Tongue (tissue), 2 donors: Measurements from ENCODE around the gene FBXO42. TPM values are rescaled to one million over a fixed set of nuclear protein-coding genes. Genes with fewer than 3 reads are reported as not detected.
A peak's percentile ranks its signal among the peaks of the same experiment; 100 is the strongest.
"Not testable (repeated sequence)": the region's sequence is repeated elsewhere in the genome, so short reads cannot be mapped to it uniquely, and the experiment has no call there.

Experiments
- DNase-seq: peaks from one replicate; pipeline ENCODE4 v3.0.0-alpha.2; 2015
- total RNA-seq: library from RNA; depleted of rRNA; stranded (reverse); fragments of >200 nt; gene quantifications from one replicate; pipeline ENCODE4 v1.2.3, GENCODE V29; 2014

Gene FBXO42
- total RNA-seq, 1 donor from 2014 or later, result 19.9 TPM

DNA sequence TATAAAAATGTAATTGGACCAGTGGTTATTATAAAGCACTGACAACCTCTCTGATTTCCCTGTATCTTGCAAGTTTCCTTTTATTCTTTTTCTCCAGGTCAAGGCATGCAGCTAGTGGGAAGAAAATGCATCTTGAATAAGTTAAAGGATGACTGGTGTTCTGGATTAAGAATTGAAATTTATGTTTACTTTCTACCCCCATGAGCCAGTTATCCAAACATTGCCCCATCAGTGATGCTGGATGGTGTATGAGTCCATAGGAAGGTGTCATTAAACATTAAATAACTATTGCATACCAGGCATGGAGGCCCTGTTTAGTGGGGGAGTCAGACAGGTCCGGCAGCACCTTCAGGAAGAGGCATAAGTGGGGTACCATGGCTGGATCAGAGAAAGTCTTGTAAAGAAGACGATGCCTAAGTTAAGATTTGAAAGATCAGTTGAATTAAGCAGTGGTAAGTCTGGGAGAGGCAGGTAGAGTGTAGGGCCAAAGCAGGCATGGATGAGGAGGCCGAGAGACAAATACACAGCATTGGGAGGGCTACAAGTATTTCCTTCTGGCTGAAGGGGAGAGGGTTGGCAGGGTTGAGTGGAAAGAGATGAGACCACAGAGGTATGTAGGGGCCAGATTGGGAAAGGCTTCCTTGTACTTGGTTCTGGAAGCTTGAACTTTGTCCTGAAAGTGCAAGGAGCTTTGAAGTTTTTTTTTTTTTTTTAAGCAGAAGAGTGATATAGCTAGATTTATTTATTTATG is 20.4 kb upstream of the FBXO42 start:
- DNase-seq, result no peak

DNA sequence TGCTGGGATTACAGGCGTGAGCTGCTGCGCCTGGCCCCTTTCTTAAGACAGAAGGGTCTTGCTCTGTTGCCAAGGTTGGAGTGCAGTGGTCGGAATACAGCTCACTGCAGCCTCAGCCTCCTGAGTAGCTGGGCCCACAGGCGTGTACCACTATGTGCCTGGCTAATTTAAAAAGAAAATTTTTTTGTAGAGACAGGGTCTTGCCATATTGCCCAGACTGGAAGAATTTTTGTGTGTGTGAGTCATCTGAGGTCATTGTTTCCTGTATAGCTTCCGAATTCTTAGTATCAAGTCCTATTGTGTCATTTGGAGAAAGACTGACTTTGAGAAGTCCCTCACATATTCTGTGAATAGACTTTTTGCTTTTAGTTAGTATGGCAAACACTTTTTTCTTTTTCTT is 19.4 kb upstream of the FBXO42 start:
- DNase-seq, result no peak

DNA sequence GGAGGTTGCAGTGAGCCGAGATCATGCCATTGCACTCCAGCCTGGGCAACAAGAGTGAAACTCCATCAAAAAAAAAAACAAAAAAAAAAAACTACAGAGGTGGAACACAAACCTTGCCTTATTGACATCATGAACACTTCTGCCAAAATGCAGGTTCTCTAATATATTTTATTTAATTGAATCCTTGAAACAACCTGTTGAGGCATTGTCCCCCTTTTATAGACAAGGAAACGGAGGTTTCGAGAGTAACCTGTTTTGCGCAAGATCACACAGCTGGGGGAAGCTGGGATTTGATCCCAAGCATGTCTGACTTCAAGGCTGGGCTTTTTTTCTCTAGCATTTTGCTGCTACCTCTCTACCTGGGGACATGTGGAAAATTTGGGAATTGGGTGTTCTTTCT is 17.5 kb upstream of the FBXO42 start:
- no peak for DNase-seq

DNA sequence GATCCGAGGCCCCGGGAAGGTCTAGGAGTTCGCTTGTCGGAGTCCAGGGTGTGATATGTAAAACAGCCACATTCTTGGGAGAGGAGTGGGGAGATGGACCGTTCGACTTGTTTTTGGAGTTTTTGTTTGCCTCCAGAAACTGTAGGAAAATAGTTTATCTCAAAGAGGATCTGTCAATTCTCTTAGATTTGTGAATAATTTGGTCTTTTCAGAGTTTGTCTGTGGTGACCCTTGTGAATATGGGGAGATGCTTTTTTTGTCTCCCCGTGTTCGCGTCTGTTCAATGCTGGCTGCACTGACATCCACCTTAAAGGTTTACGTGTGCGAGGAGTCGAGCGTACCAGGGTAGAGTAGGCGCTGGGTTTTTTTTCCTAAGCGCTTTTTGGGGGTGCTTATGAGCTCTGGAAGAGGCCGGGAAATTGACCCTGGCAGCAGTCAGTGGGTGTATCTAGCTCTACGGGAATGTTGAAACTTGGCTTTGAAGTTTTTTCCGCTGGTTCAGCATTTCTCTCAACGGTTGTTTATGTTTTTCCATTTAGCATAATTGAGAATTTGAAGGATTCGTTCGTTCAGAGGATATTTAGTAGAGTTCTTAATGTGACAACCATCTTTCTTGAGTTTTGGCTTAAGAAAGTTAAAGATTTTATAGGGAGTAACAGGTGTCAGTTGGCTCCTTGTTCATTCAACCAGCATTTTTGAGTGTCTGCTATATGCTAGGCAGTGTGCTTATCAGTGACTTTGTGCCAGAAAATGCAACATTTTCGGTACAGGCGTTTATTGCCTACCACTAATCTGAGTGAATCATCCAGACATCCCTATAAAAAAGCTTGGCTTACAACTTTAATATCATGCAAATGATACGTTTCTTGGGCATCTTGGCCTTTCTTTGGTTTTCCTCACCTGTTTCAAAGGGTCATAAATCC is 15.9 kb upstream of the FBXO42 start:
- peak; percentile 30 for DNase-seq

DNA sequence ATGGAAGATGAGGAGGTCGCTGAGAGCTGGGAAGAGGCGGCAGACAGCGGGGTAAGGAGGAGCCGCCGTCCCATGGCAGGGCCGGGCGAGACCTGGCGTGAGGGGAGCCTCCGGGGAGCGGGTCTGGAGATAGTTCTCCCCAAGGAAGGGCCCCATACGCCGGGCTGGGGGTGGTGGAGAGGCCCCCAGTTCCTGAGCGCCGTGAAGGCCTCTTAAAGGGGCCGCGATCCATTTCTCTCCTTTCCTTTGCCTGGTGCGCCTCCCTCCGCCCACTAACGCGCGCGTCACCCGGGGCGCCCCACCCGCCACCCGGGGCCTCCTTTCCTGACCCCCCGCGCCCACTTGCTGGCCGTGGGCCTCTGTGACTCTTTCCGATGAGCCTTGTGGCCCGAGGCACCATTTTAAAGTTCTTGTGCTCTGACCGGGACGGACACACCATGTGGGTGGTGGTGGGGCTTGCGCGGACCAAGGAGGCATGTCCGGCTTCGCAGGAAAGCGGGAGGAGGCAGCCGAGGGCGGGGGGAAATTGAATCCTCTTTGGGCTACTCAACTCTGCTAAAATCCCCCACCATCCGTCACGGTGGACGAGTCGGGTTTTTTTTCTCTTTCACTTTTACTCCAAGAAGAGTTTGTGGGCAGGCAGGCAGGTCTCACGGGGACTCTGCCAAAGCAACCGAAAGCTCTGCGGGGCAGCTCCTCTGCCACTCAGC is 15.1 kb upstream of the FBXO42 start:
- DNase-seq, result peak; percentile 94

DNA sequence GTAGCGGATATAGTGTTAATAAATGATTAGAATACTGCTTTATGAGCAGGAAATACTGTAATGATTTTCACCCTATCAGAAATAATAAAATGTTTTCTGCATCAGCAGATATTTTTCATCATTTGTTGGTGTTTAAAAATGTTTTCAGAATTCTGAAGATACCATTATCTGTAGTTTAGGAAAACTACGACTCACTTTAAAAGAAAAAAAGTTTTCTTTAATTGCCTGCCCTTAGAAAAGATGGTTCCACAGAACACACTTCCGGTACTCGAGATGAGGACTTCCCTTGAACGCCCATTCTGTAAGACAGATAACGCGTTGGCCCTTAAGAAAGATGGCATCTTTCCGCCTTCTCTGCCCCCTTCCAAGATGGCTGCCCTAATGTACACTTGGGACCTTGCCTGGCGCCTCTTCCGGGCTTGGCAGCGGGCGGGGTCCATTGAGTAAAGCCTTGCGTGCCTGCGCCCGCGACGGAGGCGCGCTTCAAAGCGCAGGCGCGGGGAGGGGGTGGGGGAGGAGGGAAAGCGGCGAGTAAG is 14.5 kb upstream of the FBXO42 start, which contains the start of gene SZRD1:
TSS of gene SZRD1 (plus strand) at position 521 of the 536 bp plus-strand sequence. CDS start 16 bp downstream, outside the sequence.
- DNase-seq, result peak; percentile 100

DNA sequence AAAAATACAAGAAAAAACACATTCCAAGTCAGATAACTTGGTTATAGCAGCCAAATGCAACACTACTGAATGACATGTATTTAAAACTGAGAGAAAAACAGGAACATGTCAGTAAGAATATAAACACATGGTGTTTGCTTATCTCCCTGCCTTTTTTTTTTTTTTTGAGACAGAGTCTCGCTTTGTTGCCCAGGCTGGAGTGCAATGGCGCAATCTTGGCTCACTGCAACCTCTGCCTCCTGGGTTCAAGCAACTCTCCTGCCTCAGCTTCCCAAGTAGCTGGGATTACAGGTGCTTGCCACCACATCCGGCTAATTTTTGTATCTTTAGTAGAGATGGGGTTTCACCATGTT is 12.8 kb upstream of the FBXO42 start:
- not testable (repeated sequence) for DNase-seq

DNA sequence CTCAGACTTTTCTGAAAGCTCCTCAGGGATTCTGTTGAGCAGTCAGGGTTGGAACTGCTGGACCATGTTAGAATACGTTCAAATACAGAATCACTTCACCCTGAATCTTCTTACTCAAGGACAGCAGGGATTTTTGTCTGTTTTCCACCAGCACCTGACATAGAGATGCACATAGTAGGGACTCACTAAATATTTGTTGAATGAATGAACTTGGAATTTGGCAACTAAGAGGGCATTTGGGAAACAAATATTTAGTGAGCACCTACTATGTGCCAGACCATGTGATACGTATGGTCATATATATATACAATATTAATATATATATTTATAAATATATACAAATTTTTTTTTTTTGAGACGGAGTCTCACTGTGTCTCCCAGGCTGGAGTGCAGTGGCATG is 4.6 kb upstream of the FBXO42 start:
- DNase-seq, result no peak

DNA sequence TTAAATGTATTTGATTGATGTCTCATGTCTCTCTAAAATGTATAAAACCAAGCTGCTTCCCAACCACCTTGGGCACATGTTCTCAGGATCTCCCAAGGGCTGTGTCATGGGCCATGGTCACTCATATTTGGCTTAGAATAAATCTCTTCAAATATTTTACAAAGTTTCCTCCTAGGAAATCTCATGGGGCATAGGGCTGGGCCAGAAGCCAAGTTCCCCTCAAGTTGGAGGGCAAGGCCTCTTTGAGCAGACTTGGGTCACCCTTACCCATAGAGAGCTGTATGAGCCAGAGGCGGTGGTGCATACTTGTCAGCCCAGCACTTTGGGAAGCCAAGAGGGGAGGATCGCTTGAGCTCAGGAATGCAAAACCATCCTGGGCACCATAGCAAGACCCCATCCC is 2.3 kb upstream of the FBXO42 start:
- DNase-seq, result no peak

DNA sequence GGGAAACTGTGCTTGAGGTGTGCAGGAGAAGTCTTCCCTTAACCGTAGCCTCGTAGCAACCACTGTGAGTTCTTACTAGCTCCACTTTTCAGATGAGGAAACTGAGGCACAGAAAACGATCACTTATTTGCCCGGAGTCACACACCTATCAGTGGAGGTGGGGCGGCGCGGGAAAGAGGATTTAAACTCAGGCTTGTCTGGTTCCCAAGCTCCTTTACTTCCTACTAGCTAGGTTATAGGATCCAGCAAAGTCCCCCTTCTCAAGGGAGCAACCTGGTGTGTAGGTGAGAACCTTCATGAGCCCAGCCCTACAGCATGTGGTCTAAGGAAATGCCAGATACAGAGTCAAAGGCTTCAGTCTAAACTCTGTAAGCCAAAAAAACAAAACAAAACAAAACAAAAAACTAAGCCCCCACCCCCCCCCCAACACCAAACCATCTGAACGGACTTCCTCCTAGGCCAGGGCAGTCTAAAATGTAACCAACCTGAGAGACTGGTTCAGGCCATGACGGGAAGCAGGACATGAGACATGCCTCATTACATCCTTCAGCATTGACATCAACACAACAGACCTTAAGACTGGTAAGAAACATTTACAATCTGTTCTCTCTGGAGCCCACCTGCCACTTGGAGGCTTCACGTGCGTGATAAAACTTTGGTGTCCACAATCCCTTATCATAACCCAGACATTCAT is 709 bp upstream of the FBXO42 start:
- no peak for DNase-seq

DNA sequence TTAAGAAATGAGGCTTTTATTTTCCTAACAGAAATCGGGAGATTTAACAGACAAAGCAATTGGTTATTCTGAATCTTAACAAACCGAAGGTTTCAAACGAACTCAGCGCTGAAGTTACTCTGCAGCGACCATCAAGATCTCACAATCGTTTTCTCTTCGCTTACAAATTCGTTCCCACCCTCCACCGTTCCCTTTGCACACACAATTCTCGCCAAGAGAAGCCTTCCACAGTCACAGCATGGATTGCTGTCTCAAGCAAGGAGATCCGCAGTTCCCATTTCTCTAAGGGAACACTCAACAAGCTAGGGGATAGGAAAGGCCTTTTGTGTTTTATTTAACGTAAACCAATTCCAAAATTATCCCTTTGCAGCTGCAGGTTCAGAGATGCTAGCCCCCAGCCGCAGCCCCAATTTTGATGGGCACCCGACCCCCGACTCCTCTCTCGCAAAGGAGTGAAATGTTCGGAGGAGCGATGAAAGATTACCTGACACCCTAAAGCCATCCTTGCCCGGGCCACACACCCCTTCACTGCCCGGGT is 755 bp downstream of the FBXO42 start:
- peak; percentile 64 for DNase-seq

DNA sequence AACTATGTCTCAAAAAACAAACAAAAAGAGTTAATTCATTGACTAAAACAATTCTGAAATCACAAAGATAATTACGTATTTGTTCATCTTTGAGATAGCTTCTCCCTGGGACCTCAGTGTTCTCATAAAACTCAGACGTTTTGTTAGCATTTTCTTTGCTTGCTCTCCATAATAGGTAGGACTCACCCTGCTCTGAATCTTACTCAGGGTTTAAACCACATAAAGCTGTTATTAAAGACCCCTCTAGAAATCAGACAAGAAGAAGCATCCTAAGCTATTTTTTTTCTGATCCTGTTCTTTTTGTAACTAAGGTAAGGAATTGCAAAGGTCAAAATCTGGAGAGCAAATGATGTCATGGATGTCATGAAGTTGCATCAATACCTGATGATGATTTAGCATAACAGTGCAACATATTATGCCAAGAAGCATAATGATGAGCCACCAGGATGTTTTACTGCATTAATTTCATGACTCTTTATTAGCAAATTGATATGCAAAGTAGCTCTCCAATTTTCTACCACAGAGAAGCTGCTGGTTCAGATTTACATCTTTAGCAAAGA is 2.4 kb downstream of the FBXO42 start:
- DNase-seq, result no peak

DNA sequence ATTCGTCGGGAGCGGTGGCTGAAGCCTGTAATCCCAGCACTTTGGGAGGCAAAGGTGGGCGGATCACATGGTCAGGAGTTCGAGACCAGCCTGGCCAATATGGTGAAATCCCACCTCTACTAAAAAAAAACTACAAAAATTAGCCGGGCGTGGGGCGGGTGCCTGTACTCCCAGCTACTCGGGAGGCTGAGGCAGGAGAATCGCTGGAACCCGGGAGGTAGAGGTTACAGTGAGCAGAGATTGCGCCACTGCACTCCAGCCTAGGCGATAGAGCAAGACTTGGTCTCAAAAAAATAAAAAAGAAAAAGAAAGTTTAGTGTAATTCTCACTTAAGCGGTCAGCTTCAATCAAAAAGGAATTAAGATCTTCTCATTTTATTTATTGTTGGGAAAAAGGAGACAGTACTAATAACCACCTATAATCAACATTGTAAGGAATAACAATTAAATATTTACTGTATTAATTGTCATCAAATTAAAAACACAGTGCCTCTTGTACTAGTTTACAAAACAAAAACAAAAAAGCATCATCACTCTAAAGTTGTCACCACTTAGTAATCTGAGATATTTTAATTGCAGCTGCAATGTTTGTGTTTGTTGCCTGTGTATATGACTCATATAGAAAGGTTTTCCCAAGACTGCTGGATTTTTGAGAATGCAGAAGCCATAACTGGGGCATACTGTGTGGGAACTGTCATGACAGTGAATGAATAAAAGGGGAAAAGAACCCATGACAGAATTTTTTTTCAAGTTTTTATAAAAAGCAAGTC is 3.7 kb downstream of the FBXO42 start:
- no peak for DNase-seq

DNA sequence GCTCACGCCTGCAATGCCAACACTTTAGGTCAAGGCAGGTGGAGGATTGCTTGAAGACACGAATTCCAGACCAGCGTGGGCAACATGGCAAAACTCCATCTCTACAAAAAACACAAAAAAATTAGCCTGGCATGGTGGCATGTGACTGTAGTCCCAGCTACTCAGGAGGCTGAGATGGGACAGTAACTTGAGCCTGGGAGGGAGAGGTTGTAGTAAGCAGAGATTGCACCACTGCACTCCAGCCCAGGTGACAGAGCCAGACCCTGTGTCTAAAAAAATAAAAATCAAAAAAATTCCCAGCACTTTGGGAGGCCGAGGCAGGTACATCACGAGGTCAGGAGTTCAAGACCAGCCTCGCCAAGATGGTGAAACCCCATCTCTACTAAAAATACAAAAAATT is 9.0 kb downstream of the FBXO42 start:
- DNase-seq, result not testable (repeated sequence)

DNA sequence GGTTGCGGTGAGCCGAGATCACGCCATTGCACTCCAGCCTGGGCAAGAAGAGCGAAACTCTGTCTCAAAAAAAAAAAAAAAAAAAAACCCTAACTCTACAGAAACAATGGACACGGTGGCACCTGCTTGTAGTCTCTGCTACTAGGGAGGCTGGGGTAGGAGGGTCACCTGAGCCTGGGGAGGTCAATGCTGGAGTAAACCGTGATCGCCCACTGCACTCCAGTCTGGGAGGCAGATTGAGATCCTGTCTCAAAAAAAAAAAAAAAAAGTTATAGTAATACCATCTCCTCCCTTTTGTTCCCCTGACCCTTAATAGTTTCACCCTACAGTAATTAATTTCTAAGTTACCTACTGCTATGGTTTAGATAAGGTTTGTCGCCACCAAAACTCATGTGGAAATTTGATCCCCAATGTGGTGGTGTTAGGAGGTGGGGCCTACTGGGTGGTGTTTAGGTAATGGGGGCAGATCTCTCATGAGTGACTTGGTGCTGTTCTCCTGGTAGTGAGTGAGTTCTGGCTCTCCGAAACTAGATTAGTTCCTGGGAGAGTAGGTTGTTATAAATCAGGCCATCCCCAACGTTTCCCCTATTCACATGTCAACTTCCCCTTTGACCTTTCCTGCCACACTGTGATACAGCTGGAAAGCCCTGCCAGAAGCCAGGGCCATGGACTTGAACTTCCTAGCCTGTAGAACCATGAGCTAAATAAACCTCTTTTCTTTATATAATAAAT is 9.8 kb downstream of the FBXO42 start:
- no peak for DNase-seq

DNA sequence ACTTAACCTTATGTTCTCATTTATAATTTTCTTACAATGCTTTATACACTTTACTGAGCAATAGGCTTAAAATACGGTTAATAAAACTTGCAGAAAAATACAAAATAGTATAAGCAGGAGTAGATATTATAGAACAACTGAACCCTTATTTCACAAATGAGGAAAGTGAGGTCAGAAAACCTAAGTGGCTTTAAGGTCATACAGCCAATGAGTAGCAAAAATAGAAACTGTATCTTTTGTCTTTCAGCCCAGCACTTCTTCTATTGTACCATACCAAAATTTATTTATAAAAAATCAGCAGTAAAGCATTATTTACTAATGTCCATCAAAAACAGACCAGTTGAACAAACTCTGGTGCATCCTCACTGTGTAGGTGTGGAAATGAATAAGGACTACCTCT is 11.6 kb downstream of the FBXO42 start:
- DNase-seq, result no peak

DNA sequence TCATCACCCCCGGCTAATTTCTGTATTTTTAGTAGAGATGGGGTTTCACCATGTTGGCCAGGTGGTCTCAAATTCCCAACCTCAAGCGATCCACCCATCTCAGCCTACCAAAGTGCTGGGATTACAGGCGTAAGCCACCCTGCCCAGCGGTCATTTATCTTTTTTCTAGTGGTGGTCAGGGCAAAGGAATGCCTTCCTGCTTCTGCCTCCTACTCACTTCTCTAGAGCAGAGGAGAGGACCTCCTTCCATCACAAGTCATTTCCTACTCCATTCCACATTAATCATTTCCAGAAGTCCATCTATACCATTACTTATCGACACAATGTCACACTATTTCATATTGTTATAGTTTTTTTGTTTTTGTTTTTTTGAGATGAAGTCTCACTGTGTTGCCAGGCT is 13.3 kb downstream of the FBXO42 start:
- DNase-seq, result no peak

DNA sequence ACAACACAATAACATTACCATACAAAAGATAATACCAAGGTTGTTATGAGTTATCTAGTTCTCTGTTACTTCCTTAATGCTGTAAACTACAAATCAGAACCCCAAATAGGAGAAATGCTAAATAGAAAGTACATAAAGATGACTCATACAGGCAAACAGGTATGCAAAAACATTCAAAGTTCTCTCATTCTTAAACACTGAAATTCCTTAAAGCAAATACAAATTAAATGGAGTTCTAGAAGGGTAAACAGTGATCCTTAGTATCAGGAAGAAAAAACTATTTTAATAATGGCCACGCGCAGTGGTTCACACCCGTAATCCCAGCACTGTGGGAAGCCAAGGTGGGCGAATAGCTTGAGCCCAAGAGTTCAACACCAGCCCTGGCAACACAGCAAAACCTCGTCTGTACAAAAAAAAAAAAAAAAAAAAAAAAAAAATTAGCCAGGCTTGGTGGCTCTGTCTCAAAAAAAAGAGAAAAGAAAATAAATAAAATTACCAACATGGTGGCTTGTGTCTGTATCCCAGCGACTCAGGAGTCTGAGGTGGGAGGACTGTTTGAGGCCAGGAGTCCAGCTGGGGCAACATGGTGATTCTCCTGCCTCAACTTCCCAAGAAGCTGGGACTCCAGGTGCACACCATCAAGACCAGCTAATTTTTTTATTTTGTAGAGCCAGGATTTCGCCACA is 17.5 kb downstream of the FBXO42 start:
- no peak for DNase-seq

DNA sequence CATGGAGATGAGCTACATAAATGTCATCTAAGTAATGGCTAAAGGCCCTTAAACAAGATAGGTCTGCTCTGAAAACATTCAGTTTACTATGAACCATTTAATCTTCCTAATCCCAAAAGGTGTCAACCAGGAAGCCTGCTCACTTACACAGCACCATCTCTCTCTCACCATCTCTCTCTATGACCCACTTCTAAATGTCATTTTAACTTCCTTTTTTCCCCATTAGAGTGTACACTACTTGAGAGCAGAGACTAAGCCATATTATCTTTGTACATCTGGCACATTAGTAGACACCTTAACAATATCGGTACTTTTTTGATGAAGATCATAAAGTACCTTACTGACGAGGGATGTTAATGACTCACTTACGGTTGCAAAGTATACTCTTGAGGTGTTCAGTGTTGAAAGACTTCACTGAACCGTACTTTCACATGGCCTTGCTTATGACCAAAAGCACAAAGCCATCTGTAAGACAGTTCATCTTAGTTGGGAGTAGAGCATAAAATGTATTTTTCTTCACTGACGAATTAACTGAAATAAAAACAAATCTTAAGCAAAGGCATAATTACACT is 25.4 kb downstream of the FBXO42 start:
- DNase-seq, result no peak
